Measurements from ENCODE around the gene VPS36. TPM values are rescaled to one million over a fixed set of nuclear protein-coding genes. Genes with fewer than 3 reads are reported as not detected.

Gene VPS36
- total and polyA plus RNA-seq, 2 of the 4 experiments (the other 2 are of a cell fraction) = 14.8 to 16.7 TPM

DNA sequence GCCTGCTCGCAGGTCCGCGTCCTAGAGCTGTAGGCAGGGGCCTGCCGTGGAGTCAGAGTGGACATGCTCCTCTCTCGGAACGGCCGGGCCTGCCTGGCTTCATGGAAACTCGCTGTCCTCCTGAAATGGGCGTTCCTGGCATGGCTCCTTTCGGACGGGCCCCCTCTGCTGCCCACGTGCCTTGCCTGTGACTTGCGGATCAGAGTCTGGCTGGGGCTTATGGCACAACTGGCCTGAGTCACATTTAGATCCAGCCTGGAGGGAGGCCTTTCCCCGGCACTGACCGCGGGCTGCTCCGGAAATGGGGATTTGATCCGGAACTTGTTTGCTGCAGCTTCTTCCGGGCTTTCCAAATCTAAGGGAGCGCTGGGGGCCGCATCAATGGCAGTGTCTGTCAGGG is 72.5 kb downstream of the VPS36 start:
- Histone ChIP-seq H4K8ac (ENCODE audit: low read depth in 2 of 2, low read length in 2 of 2) (no peak overlapping the region), H4K91ac (ENCODE audit: insufficient read depth, low read depth, low read length) (no peak overlapping the region), H2BK20ac (ENCODE audit: low read depth, low read length) (no peak overlapping the region), H2BK15ac (ENCODE audit: low read depth, low read length) (no peak overlapping the region), H2AK9ac (replicated peaks; ENCODE audit: low read depth, low read length, poor library complexity) (peak overlapping the region; percentile 81), H3K4me2 (ENCODE audit: low read depth, low read length) (no peak overlapping the region), H3K9me3 (ENCODE audit: control insufficient read depth, insufficient read depth, low read length) (no peaks in the 10 kb centered on the region), H3K9ac (ENCODE audit: low read depth, low read length) (no peak overlapping the region), H3K4me1 (ENCODE audit: control insufficient read depth, insufficient read depth, low read length) (peaks cover 2% of the 10 kb centered on the region), H3K27ac (ENCODE audit: insufficient read depth, low read length) (no peak overlapping the region), H2AK5ac (ENCODE audit: low read depth, low read length) (no peak overlapping the region), H3K4me3 (ENCODE audit: insufficient read depth, low read depth, low read length) (no peak overlapping the region), H3K23ac (ENCODE audit: low read depth, low read length) (no peak overlapping the region), H4K5ac (ENCODE audit: low read depth, low read length) (no peak overlapping the region; the same call in 1 of the 2 replicates), H3K27me3 (ENCODE audit: control insufficient read depth, insufficient read depth, low read length) (peaks cover 2% of the 10 kb centered on the region; the same call in 1 of the 2 replicates), H3K4ac (ENCODE audit: low read depth, low read length) (no peak overlapping the region), H3K9me1 (ENCODE audit: insufficient read depth, low read length) (no peaks in the 10 kb centered on the region), H2BK120ac (ENCODE audit: low read depth, low read length) (no peak overlapping the region), H3K56ac (ENCODE audit: extremely low read depth, insufficient read depth, low read length) (no peak overlapping the region), H4K20me1 (ENCODE audit: insufficient read depth, low read length) (no peaks in the 10 kb centered on the region), H3K36me3 (ENCODE audit: control insufficient read depth, insufficient read depth, low read length) (no peaks in the 10 kb centered on the region), H3K18ac (ENCODE audit: low read depth, low read length) (no peak overlapping the region), H2AFZ (replicated peaks; ENCODE audit: low read length, poor library complexity) (peak overlapping the region; percentile 21), H3K14ac (replicated peaks; ENCODE audit: low read depth, low read length) (no peak overlapping the region), H2BK5ac (ENCODE audit: low read depth, low read length, poor library complexity, severe bottlenecking) (no peak overlapping the region), H3K79me1 (ENCODE audit: low read depth in 1 of 2, low read length in 2 of 2) (no peaks in the 10 kb centered on the region)
- ATAC-seq (ENCODE audit: low read depth) = no peak
- DNase-seq = no peak
- BruUV-seq (replicated peaks) = no TSS peak
- ChIA-PET POLR2A (ENCODE audit: unreplicated experiment) (no interaction called here), CTCF (no interaction called here)
- intact Hi-C loops (cut with micrococcal nuclease) (no loop called here), dilution Hi-C loops (cut with HindIII; ENCODE audit: low sequenced_read_pairs, unreplicated experiment) (no loop called here), in situ Hi-C loops (cut with MboI; ENCODE audit: low sequenced_read_pairs) (no loop called here)
- TF ChIP-seq POLR2A (IDR thresholded peaks at IDR 0.05; ENCODE audit: low read depth, low read length) = no peak
- no peak for TF ChIP-seq MXI1 (IDR thresholded peaks at IDR 0.05; ENCODE audit: borderline replicate concordance, low read depth, low read length)
- TF ChIP-seq, protein P1, sequence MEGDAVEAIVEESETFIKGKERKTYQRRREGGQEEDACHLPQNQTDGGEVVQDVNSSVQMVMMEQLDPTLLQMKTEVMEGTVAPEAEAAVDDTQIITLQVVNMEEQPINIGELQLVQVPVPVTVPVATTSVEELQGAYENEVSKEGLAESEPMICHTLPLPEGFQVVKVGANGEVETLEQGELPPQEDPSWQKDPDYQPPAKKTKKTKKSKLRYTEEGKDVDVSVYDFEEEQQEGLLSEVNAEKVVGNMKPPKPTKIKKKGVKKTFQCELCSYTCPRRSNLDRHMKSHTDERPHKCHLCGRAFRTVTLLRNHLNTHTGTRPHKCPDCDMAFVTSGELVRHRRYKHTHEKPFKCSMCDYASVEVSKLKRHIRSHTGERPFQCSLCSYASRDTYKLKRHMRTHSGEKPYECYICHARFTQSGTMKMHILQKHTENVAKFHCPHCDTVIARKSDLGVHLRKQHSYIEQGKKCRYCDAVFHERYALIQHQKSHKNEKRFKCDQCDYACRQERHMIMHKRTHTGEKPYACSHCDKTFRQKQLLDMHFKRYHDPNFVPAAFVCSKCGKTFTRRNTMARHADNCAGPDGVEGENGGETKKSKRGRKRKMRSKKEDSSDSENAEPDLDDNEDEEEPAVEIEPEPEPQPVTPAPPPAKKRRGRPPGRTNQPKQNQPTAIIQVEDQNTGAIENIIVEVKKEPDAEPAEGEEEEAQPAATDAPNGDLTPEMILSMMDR (conservative IDR thresholded peaks at IDR 0.05; ENCODE audit: low read depth, low read length) = no peak
- TF ChIP-seq RAD21 (IDR thresholded peaks at IDR 0.05; ENCODE audit: low read length) = no peak
- TF ChIP-seq BHLHE40 (IDR thresholded peaks at IDR 0.05; ENCODE audit: low read depth, low read length) = no peak
- no peak for TF ChIP-seq CHD1 (IDR thresholded peaks at IDR 0.05; ENCODE audit: low read depth, low read length)
- no peak for TF ChIP-seq SMC3 (IDR thresholded peaks at IDR 0.05; ENCODE audit: low read depth, low read length)
- no peak for TF ChIP-seq MAFK (IDR thresholded peaks at IDR 0.05; ENCODE audit: low read depth, low read length)
- TF ChIP-seq FOS (IDR thresholded peaks at IDR 0.05; ENCODE audit: low read depth, low read length) = no peak
- no peak for TF ChIP-seq CEBPB (IDR thresholded peaks at IDR 0.05; ENCODE audit: low read depth, low read length)
- no peak for TF ChIP-seq RCOR1 (IDR thresholded peaks at IDR 0.05; ENCODE audit: insufficient replicate concordance, low read length)
- TF ChIP-seq NFE2L2 (IDR thresholded peaks at IDR 0.05; ENCODE audit: low read depth, low read length) = no peak
- TF ChIP-seq RFX5 (IDR thresholded peaks at IDR 0.05; ENCODE audit: low read depth, low read length) = no peak
- 95% methylated on average over 18 of the region's 21 CpGs; no CpG with 5 or more reads in 1 of the 2 experiments for WGBS, 2 experiments (ENCODE audit: extremely low coverage in 2 of 2, insufficient read length in 1 of 2)

Data from IMR-90 (cell line).